HK-2 (cell line): Measurements from ENCODE around the gene ZNF865.

Experiments used
- DNase-seq: peaks from one replicate; pipeline ENCODE4 v3.0.0-alpha.2; 2018; ENCODE audit not compliant: unreplicated experiment

The ZNF865 gene

GRCh38 chr19:55605207-55605636, 225 bp upstream of the ZNF865 start:
- peak; percentile 100 for DNase-seq

- DNase-seq: no peak
Measured at GRCh38 chr19:55606471-55606787, 982 bp downstream of the ZNF865 start.

GRCh38 chr19:55606817-55607216, 1.4 kb downstream of the ZNF865 start:
- DNase-seq: no peak

- no peak for DNase-seq
Measured at GRCh38 chr19:55609326-55609725, 3.9 kb downstream of the ZNF865 start.

GRCh38 chr19:55611300-55611982, 6.0 kb downstream of the ZNF865 start:
- no peak for DNase-seq

GRCh38 chr19:55611983-55612645, 6.7 kb downstream of the ZNF865 start:
- no peak for DNase-seq

- no peak for DNase-seq
Measured at GRCh38 chr19:55613396-55613795, 7.9 kb downstream of the ZNF865 start.

GRCh38 chr19:55613930-55614710, 8.7 kb downstream of the ZNF865 start:
- DNase-seq: no peak

GRCh38 chr19:55614711-55615542, 9.5 kb downstream of the ZNF865 start:
- no peak for DNase-seq

GRCh38 chr19:55615543-55616394, 10.3 kb downstream of the ZNF865 start:
- no peak for DNase-seq

- no peak for DNase-seq
Measured at GRCh38 chr19:55616395-55616875, 11.0 kb downstream of the ZNF865 start.

- no peak for DNase-seq
Measured at GRCh38 chr19:55617426-55617825, 12.0 kb downstream of the ZNF865 start.

- DNase-seq: no peak
Measured at GRCh38 chr19:55618426-55618825, 13.0 kb downstream of the ZNF865 start.

- no peak for DNase-seq
Measured at GRCh38 chr19:55619286-55619685, 13.8 kb downstream of the ZNF865 start.

- DNase-seq: no peak
Measured at GRCh38 chr19:55620410-55621204, 15.2 kb downstream of the ZNF865 start.

- no peak for DNase-seq
Measured at GRCh38 chr19:55621205-55621672, 15.8 kb downstream of the ZNF865 start.

- no peak for DNase-seq
Measured at GRCh38 chr19:55621673-55622231, 16.3 kb downstream of the ZNF865 start.

GRCh38 chr19:55622242-55622969, 17.0 kb downstream of the ZNF865 start:
- no peak for DNase-seq

GRCh38 chr19:55623130-55623529, 17.7 kb downstream of the ZNF865 start:
- DNase-seq: no peak
